ENCODE measurements around the gene CLDN2.
"Not testable (repeated sequence)": the region's sequence is repeated elsewhere in the genome, so short reads cannot be mapped to it uniquely, and the experiment has no call there.

Gene CLDN2, protein sequence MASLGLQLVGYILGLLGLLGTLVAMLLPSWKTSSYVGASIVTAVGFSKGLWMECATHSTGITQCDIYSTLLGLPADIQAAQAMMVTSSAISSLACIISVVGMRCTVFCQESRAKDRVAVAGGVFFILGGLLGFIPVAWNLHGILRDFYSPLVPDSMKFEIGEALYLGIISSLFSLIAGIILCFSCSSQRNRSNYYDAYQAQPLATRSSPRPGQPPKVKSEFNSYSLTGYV

DNA sequence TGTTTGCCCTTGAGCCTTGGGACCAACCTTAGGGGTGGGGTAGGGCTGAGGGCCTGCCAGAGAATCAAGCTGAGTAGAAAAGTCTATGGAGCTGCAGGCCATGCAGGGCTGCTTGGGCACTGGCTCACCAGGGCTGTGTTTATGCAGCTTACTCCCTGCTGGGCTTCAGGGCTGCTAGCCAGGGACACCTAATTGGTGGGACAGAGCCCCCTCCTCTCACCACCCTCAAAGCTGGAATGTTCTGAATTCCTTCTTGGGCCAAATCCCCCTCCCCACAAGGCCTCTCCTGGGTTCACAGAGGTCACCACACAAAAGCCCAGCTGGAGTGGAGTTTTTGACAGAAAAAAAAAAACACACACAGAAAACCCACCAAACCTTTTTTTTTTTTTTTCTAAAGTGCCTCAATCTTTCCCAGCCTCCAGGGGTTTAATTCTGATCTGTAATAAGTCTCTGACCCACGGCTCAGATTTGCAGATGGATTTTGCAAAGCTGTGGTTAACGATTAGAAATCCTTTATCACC lies at the start of gene CLDN2:
Gene CLDN2, plus strand, starts transcription at position 471 of the 521 bp plus-strand sequence. CDS start 7,827 bp downstream, outside the sequence.
- DNase-seq (ENCODE audit: low spot score): no peak

DNA sequence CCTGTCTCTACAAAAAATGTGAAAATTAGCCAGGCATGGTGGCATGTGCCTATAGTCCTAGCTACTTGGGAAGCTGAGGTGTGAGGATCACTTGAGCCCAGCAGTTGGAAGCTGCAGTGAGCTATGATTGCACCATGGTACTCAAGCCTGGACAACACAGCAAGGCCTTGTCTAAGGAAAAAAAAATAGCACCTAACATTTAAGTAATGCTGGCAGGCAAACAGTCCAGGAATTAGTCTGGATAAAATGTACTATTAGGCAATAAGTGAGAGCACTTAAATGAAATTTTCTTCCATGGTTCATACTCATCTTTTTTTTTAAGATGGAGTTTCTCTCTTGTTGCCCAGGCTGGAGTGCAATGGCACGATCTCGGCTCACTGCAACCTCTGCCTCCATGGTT lies 47.4 kb upstream of the CLDN2 start:
- not testable (repeated sequence) for DNase-seq (ENCODE audit: low spot score)

DNA sequence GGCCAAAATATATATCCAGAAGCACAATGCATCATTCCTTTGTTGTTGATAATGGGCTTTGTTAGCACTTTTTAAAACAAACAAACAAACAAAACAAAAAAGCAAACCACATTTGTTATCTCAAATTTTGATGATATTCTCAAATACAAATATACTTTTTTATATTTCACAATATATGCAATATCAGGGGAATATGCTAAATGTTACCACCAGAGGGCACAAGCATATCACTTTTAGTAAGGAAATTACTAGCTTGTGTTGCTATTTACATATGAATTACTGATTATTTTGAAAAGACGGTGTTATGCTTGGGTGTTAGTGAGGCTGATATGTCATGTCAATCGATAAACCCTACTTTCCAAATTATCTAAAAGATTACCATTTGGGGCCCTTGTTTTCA lies 46.1 kb upstream of the CLDN2 start:
- peak; percentile 7 for DNase-seq (ENCODE audit: low spot score)

DNA sequence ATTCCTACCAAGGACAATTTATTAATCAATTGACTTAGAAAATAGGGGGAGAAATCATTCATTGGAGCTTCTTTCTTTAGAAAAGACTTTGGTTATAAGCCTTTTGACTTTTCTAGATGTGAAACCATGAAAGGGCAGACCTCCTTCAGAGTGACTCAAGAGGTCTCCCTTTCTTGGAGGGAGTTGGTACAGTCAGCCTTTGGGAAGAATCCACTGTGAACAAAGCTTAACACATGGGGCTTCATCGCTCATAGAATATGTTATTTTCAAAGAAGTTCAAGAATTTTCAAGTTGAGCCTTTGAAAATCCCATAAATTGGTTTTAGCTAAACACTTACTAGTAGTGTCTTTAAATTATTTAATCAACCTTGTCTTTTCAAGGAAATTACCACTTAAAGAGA lies 45.1 kb upstream of the CLDN2 start:
- DNase-seq (ENCODE audit: low spot score): no peak

DNA sequence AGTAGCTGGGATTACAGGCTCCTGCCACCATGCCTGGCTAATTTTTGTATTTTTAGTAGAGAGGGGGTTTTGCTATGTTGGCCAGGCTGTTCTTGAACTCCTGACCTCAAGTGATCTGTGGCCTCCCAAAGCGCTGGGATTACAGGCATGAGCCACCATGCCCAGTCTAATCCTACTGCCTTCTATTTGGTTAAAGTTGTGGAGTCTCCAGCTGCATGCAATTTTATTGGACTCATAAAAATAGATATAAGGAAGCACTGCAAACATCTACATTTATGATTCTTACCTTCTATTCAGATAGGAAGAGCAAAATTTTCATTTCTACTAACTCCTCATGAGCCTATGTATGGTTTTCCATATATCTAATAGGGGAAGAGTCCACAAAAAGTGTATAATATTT lies 30.7 kb upstream of the CLDN2 start:
- no peak for DNase-seq (ENCODE audit: low spot score)

DNA sequence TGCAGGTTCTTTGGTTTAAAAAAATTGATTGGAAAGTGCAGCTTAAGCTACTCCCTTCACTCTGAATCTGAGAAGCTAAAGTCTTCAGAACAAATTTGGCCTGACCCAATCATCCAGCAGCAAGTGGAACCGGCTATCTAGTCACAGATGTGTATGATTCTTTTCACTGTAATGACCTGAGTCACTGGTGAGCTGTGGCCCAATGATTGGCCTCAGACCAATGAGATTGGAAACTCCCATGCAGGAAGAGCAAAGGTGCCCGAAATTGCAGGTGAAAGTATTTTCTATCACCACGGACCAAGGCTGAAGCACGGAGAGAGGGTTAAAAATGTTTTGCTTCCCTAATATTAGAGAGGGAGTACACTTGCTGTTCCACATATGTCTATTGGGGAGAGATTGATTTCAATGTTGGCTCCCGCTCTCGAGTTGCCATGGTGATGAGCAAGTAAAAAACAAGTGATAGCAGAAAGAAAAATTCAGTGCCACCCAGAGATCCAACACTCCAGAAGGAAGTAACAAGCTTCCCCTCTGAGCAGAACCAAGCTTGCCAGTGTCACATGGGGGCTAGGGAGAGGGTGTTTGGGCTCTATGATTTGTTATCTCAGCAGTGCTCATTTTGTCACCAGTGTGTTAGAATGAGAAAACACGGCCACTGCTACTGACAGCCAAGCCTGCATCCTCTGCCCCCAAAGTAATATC lies 28.3 kb upstream of the CLDN2 start:
- DNase-seq (ENCODE audit: low spot score): no peak

DNA sequence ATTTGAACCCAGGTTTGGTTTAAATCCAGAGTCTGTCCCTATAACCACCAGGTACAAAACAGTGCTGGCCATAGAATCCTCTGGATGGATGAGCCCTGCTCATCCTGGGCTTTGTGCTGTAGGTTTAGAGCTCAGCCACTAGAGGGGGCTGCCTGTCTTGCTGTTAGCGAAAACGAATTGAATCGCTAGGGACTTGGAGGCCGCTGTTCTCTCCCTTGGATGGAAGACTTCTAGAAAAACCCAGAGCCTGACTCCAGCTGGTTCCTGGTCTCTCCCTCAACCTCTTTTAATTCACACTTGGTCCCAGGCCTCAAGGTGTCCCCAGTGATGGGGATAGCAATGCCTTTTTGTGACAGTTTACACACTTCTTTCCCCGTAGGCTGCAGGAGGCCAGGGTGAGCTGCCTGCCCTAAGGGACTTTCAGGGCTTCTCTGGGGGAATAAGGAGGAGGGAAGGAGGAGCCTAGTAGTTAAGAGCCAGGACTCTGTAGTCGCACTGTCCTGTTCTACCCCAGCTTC lies 25.8 kb upstream of the CLDN2 start:
- peak; percentile 19 for DNase-seq (ENCODE audit: low spot score)

DNA sequence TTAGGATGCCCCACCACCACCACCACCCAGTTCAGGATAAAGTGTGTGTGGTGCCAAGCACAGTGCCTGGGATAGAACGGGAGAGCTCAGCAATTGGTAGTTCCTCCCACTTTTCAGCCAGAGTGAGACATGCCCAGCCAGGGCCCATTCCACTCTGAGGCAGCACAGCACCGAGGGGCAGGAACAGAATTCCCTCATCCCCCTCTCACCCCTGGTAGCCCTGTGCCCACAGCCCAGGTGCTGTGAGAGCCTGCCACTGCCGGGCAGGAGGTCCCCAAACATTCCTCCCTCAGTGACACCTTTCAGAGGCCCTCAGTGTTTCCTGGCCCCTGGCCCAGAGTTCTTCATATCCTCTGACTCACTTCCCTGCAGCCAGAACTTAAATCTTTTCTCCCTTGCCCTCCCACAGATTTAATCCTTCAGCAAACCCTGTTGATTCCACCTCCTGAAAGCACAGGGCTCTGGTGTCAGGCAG lies 25.2 kb upstream of the CLDN2 start:
- DNase-seq (ENCODE audit: low spot score): no peak

DNA sequence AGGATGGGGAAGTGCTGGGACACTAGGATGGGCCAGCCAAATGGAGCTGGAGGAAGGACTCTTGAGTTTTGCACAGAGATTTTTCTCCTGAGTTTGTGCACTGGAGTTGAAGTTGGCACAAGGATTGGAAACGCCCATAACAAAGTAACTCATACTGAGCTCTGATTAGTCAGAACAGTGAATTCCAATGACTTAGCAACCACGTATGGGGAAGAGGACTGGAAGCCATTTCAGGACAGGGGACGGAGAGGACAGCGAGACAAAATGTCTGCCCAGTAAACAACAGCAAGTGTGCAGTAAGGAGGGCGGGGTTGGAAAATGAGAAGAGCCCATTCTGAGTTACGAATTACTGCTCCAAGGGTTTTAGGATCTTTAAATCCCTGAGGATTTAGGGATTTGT lies 22.9 kb upstream of the CLDN2 start:
- DNase-seq (ENCODE audit: low spot score): no peak

DNA sequence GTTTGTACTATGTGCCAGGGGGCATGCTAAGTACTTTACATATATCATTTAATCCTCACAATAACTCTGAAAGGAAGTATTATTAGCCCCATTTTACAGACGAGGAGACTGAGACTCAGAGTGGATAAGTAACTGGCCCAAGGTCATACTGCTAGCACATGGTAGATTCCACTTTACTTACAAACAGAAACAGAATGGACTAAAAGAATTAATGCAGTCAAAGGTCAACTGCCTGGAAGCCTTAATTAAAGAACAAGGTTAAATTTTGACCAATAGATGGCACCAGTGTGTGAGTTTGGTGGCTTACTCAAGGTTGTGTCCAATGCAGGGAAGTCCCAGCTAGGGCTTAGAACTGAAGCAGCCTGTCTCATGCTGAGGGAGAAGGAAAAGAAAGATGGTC lies 21.7 kb upstream of the CLDN2 start:
- DNase-seq (ENCODE audit: low spot score): peak; percentile 1

DNA sequence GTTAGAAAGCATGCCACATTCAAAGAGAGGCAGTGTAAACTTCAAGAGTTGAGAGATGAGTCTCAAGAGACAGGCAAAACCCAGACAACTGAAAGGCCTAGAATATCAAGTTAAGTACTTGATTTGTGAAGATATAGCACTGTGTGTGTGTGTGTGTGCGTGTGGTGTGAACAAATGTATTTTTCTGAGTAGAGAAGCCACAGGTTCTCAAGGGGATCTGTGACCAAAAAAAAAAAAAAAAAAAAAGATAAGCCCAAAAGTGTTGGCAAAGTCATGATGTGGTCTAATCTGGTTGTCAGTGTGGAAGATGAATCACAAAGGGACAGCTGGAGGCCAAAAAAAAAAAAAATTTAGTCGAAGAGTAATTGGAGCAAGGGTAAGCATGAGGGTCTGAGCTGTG lies 20.9 kb upstream of the CLDN2 start:
- no peak for DNase-seq (ENCODE audit: low spot score)

DNA sequence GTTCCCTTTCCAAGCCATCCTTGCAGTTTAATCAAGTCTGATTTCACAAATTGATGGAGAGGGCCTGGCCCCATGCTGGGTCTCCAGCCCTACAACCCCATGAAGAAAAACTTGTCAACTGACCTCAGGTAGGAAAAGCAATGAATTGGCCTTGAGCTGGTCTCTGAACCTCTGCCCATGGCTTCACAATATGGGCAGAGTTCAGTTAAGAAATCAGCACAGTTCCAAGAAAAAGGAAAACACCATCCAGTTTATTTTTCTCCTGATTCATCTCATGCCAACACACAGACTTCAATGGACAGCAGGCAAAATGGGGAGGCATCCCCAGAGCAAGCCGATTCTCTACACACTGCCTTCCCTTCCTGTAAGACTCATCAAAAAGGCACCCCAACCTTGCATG lies 20.4 kb upstream of the CLDN2 start:
- DNase-seq (ENCODE audit: low spot score): no peak

DNA sequence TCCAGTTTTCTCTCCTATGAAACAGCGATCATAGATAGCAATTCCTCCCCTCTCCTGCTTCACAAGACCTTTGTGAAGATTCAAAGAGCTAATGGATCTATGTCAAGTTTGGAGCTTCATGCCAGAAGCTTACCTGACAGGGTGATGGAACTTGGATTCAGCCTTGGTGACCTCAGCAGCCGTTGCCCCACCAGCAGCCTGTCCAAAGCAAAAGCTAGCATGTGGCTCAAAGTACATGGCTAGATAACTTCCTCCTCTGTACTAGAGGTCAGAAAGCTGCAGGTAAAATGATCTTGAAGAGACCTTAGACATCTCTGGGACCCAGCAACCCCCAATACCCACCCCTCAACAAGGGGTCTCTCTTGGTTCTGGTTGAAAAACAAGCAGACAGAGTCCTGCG lies 18.9 kb upstream of the CLDN2 start:
- no peak for DNase-seq (ENCODE audit: low spot score)

DNA sequence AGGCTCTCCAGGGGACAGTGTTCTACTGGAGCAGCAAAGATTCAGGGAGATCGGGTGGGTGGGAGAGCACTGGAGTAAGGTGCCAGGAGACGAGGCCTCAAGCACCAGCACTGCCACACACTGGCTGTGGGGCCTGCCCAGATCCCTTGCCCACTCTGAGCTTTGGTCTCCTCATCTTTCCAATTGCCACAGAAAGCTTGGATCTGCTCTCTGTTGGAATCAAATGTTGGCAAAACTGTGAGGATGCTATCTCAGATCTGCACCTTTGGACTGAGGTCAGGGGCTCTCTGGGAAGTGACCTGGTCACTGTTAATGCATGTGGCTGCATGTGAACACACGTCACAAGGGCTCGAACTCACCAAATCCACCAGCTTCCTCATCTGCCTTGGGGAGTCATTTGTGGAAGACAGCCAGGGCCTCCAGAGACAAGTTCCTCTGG lies 18.4 kb upstream of the CLDN2 start:
- DNase-seq (ENCODE audit: low spot score): no peak

DNA sequence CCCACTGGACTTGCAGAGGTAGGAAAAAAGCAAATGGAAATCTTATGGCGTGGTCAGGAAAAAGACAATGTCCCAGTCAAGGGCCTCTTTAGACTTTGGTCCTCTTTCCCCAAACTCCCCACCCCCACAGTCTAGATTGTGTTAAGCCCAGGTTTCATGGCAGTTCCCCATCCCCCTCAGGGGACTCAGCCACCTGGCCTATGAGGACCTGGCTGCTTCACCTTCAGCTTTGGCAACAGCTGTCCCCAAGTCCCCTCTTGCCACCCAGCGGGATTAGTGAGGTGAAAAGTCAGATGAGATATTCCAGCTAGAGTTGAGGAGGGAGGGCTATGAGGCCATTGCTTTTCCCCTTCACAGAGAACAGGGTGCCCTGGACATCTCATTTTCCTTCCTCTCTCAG lies 17.5 kb upstream of the CLDN2 start:
- no peak for DNase-seq (ENCODE audit: low spot score)

DNA sequence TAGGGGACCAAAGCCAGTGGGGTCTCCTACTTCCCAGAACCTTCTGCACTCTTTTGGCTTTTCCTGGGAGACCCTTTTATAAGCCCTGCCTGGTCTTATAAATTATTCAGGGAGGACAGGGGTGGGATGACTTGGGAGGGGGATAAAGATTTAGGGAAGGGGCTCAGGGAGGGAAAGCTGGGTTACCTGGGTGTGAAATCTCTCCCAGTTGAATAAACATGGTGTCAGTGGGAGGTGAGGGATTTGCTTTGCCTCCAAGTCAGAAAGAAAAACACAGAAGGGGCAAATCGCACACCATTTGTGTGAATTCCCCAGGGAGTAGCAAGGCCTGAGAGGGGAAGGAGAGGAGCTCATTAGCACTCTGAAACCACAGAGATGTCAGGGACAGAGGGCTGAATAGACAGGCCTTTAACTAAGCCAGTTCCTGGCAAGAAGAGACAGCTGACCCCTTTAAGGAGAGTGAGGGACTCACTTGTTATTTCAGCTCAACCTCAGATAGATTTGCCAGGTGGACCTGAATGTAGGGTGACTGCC lies 16.8 kb upstream of the CLDN2 start, which contains the start of gene RIPPLY1:
Gene RIPPLY1, minus strand, starts transcription at position 51 of the 534 bp plus-strand sequence. CDS start 54 bp downstream, outside the sequence.
- no peak for DNase-seq (ENCODE audit: low spot score)

DNA sequence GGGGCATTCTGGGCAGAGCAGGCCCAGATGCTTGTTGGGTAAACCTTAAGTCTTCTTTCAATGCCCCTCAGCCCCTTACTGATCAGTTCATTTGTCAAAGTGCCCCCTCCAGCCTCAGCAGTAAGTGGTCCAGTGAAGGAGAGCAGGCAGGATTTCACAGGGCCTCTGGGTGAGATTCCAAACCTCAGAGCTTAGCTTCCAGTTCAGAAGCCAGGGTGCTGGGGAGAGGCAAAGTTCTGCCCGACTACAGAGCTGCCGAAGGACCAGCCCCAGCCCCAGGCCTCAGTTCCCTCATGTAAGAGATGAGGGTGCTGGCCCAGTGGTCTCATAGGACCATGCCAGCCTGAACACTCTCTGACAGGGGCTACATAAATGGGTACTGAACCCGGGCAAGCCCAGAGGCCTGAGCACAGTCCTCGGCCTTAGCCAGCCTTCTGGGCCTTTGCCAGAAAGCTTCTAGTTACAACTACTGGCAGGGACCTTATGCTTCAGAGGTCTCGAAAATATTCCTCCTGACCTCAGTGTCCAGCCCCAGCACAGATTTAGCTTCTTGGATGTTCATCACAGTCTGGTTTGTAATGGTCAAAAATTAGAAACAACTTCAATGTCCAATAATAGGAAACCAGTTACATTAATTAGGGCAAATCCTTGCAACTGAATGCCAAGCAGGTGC lies 16.2 kb upstream of the CLDN2 start:
- no peak for DNase-seq (ENCODE audit: low spot score)

DNA sequence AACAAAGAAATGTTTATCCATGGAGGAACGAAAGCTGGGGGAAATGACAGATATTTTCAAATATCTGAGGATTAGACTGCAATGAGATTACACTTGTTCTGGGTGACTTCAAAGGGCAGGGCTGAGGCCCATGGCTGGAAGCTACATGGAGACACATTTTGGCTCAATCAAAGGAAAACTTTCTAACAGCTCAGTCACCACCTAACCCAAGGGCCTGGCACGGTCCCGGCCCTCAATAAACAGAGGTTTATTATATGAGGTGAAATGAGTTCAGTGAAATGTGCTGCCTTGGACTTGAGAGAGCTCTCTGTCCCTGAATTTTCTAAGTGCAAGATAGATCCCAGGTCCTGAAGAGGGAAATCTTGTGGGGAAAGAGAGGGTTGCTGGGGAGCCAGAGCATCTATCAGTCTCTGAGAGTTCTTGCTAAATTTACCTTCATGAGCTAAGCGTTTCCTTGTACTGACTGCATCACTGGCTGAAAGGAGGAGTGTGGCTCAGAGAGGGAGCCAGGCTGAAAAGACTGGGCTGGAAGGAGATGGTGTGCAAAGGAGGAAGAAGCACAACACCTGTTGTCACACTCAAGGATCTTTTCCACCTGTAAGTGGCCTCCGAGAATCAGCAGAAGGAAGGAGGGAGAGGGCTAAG lies 15.0 kb upstream of the CLDN2 start:
- DNase-seq (ENCODE audit: low spot score): no peak

DNA sequence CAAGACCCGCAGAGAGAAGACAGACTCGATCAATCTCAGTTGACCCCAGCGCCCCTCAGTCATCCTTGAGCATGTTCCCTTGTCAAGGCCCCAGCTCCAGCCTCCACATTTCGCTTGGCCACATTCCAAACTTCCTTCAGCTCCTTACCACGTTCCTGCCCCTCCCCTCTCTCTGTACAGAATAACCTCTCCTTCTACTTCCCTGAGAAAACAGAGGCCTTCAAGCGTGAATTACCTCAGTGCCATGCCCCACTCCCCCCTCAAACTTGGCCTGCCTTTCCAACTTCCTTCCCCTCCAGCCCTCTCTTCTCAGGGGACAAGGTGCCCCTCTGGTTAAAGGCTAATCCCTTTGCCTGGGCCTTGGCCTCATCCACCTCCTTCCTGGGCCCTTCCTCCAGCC lies 13.8 kb upstream of the CLDN2 start:
- no peak for DNase-seq (ENCODE audit: low spot score)

DNA sequence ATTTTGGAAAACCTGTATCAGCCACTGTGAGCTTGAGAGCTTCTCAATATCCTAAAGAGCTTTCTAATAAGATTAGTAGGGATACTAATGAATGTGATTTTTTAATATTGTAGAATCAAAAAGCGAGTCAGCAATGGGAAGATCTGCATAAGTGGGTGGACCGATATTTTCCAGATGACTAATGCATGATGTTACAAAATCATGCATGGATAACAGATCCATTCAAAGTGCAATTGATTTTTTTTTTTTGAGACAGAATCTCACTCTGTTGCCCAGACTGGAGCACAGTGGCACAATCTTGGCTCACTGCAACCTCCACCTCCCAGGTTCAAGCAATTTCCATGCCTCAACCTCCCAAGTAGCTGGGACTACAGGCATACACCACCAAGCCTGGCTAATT lies 7.3 kb upstream of the CLDN2 start:
- DNase-seq (ENCODE audit: low spot score): no peak

DNA sequence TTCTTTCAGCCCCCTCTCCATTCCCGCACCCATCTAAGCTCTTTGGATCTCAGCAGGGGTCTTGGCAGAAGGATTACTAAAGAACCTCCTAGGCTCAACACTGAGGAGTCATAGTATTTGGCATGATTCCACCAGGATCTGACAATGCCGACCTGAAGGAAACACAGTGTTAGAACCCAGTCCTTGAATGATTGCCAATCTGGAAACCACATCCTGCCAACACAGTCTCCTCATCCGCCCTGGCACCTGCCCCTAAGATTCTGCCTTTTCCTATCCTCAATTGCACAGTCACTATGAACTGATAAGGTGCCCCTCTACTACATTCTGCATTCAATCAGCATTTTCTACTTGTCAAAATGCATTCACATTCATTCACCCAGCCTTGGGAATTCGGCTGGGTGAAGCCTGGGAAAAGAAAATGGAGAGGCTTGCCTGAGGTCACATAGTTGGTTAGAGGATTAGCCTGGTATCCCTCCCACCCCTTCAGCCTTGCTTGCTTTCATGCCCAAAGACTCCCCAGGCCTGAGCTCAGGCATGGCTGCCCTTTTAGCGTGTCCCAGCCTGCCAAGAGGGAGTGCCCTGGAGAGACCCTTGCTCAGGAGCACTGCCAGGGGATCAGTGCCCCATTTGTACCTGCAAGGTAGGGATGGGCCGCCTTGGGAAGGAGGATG lies 2.2 kb upstream of the CLDN2 start:
- no peak for DNase-seq (ENCODE audit: low spot score)

Data from hematopoietic multipotent progenitor cell treated with erythropoietin and hydrocortisone succinate and interleukin-3 and kit ligand, for 15 days (in vitro differentiated cells).